ENCODE data around the gene SLC1A3. TPM values are rescaled to one million over a fixed set of nuclear protein-coding genes. Genes with fewer than 3 reads are reported as not detected.

SLC1A3 gene
- total RNA-seq (0.37 TPM in 1 of 2 replicates, not detected in the other), polyA plus RNA-seq (not detected in 2 replicates), polyA minus RNA-seq (not detected in 2 replicates)
- 0.47 TPM for total RNA-seq (2013)

- Mint-ChIP-seq H3K4me3 (peak within 1 kb of the TSS; percentile 87), H3K4me1 (peaks cover 15% of the 10 kb centered on the region), H3K9me3 (ENCODE audit: insufficient read depth) (peaks cover under 1% of the 10 kb centered on the region), H3K27me3 (peaks cover 68% of the 10 kb centered on the region), H3K27ac (no peak within 1 kb of the TSS)
- Histone ChIP-seq H3K36me3 (replicated peaks in 1 of 2; ENCODE audit: control extremely low read depth in 1 of 2, control insufficient read depth in 1 of 2, extremely low read depth in 1 of 2, insufficient read depth in 2 of 2, low read length in 1 of 2) (no peaks in the 10 kb centered on the region), H3K79me2 (ENCODE audit: control insufficient read depth, insufficient read depth, low read length) (no peaks in the 10 kb centered on the region), H3K9ac (ENCODE audit: low read length) (peak within 1 kb of the TSS; percentile 66), H3K4me2 (replicated peaks; ENCODE audit: low read depth, low read length, poor library complexity, severe bottlenecking) (peak within 1 kb of the TSS; percentile 80), H3K27ac (ENCODE audit: low read length in 2 of 2) (no peak within 1 kb of the TSS), H2AFZ (ENCODE audit: insufficient read depth, low read depth, low read length, poor library complexity, severe bottlenecking) (peak within 1 kb of the TSS; percentile 71), H3K27me3 (replicated peaks in 1 of 4; ENCODE audit: control extremely low read depth in 1 of 4, control insufficient read depth in 3 of 4, insufficient read depth in 4 of 4, low read length in 3 of 4) (peaks cover 0 to 36% (median 26%) of the 10 kb centered on the region in 4 experiments), H3K4me3 (ENCODE audit: control extremely low read depth in 1 of 5, extremely low read depth in 1 of 5, insufficient read depth in 1 of 5, low read depth in 2 of 5, low read length in 4 of 5) (peak within 1 kb of the TSS; percentile 16 to 91 (median 51)), H4K20me1 (ENCODE audit: control insufficient read depth, insufficient read depth, low read length, poor library complexity, severe bottlenecking) (no peaks in the 10 kb centered on the region), H3K9me3 (ENCODE audit: control extremely low read depth in 1 of 3, control insufficient read depth in 2 of 3, insufficient read depth in 1 of 3, low read length in 2 of 3) (peaks cover 0 to 2% (median 1%) of the 10 kb centered on the region in 3 donors), H3K4me1 (ENCODE audit: control insufficient read depth in 2 of 2, insufficient read depth in 2 of 2, low read length in 2 of 2) (peaks cover 14 to 16% of the 10 kb centered on the region in 2 donors)
- TF ChIP-seq CTCF (IDR thresholded peaks at IDR 0.05): no peak
- no peak for TF ChIP-seq EZH2 (IDR thresholded peaks at IDR 0.05; ENCODE audit: borderline replicate concordance, insufficient read depth, low read depth, low read length, poor library complexity, severe bottlenecking)
- 0% methylated on average over 12 of the region's 20 CpGs for WGBS (ENCODE audit: insufficient coverage)
- DNase-seq (peak; percentile 49), ATAC-seq (ENCODE audit: low read depth) (peak; percentile 61)
- POLR2A ChIA-PET: no interaction called here
- intact Hi-C loops (cut with micrococcal nuclease): no loop called here
- CTCF ChIA-PET: interaction anchor here (0.6 kb wide), 1 partner anchor 40 kb away, joined by 3 read pairs; no protein-coding TSS in a partner anchor
Measured at GRCh38 chr5:36606428-36607113, at the start of gene SLC1A3. Gene SLC1A3, plus strand, starts transcription at chr5:36606606. Its CDS starts 1,818 bp downstream, at chr5:36608424.

- DNase-seq (no peak), ATAC-seq (ENCODE audit: low read depth) (no peak)
- Histone ChIP-seq H3K9ac (ENCODE audit: low read length) (no peak overlapping the region), H3K4me3 (ENCODE audit: control extremely low read depth in 1 of 5, extremely low read depth in 1 of 5, insufficient read depth in 1 of 5, low read depth in 2 of 5, low read length in 4 of 5) (no peak overlapping the region), H3K4me2 (replicated peaks; ENCODE audit: low read depth, low read length, poor library complexity, severe bottlenecking) (no peak overlapping the region), H3K27me3 (replicated peaks in 1 of 4; ENCODE audit: control extremely low read depth in 1 of 4, control insufficient read depth in 3 of 4, insufficient read depth in 4 of 4, low read length in 3 of 4) (no peaks in the 10 kb centered on the region), H3K9me3 (ENCODE audit: control extremely low read depth in 1 of 3, control insufficient read depth in 2 of 3, insufficient read depth in 1 of 3, low read length in 2 of 3) (no peaks in the 10 kb centered on the region), H4K20me1 (ENCODE audit: control insufficient read depth, insufficient read depth, low read length, poor library complexity, severe bottlenecking) (no peaks in the 10 kb centered on the region), H3K79me2 (ENCODE audit: control insufficient read depth, insufficient read depth, low read length) (no peaks in the 10 kb centered on the region), H3K27ac (ENCODE audit: low read length in 2 of 2) (no peak overlapping the region), H2AFZ (ENCODE audit: insufficient read depth, low read depth, low read length, poor library complexity, severe bottlenecking) (no peak overlapping the region), H3K36me3 (replicated peaks in 1 of 2; ENCODE audit: control extremely low read depth in 1 of 2, control insufficient read depth in 1 of 2, extremely low read depth in 1 of 2, insufficient read depth in 2 of 2, low read length in 1 of 2) (no peaks in the 10 kb centered on the region), H3K4me1 (ENCODE audit: control insufficient read depth in 2 of 2, insufficient read depth in 2 of 2, low read length in 2 of 2) (no peaks in the 10 kb centered on the region)
- ChIA-PET POLR2A (no interaction called here), CTCF (no interaction called here)
- no peak overlapping the region for H3K27ac Mint-ChIP-seq
- no peaks in the 10 kb centered on the region for H3K27me3 Mint-ChIP-seq
- no peaks in the 10 kb centered on the region for H3K9me3 Mint-ChIP-seq (ENCODE audit: insufficient read depth)
- intact Hi-C loops (cut with micrococcal nuclease): no loop called here
- H3K4me1 Mint-ChIP-seq: no peaks in the 10 kb centered on the region
- no peak overlapping the region for H3K4me3 Mint-ChIP-seq
- WGBS (ENCODE audit: insufficient coverage): no CpG with 5 or more reads among the region's 2 CpGs
- TF ChIP-seq EZH2 (IDR thresholded peaks at IDR 0.05; ENCODE audit: borderline replicate concordance, insufficient read depth, low read depth, low read length, poor library complexity, severe bottlenecking) (no peak), CTCF (IDR thresholded peaks at IDR 0.05) (no peak)
Measured at GRCh38 chr5:36558641-36559040, 47.8 kb upstream of the SLC1A3 start.

Measured in B cell (primary cell).